Measurements from ENCODE around the gene MROH7.

The MROH7 gene

DNA sequence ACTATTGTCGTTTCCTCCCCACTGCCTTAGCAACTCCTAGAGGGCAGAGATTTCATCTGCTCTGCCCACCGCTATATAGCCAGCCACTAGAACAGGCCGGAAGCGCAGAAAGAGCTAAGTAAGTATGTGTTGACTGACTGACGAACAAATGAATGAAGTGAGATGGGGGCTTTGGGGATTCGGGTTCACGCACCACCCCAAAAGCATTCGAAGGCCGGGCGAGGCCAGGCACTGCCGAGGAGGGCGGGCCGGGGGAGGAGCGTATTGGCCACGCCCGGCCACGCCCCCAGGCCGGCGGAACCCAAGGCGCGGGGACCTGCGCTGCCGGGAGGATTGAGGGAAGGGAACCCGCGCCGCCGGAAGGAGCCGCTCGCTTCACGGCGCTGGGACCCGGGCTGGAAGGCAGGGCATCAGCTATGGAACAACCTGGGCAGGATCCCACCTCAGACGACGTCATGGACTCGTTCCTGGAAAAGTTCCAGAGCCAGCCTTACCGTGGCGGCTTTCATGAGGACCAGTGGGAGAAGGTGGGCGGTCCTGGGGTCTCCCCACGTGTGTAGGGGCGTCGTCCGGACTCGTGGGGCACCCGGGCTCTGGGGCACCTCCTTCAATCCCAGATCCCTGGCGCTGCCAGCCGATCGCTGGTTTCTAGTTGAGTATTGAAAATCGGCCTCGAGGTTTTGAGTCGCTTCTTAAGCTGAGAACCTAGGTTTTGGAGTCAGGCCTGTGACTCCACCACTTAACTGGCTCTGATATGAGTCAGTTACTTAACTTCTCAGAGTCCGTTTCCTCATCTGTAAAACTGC lies 74.1 kb downstream of the MROH7 start, which contains the start of gene TTC4 (continued):
- TF ChIP-seq, protein P1, sequence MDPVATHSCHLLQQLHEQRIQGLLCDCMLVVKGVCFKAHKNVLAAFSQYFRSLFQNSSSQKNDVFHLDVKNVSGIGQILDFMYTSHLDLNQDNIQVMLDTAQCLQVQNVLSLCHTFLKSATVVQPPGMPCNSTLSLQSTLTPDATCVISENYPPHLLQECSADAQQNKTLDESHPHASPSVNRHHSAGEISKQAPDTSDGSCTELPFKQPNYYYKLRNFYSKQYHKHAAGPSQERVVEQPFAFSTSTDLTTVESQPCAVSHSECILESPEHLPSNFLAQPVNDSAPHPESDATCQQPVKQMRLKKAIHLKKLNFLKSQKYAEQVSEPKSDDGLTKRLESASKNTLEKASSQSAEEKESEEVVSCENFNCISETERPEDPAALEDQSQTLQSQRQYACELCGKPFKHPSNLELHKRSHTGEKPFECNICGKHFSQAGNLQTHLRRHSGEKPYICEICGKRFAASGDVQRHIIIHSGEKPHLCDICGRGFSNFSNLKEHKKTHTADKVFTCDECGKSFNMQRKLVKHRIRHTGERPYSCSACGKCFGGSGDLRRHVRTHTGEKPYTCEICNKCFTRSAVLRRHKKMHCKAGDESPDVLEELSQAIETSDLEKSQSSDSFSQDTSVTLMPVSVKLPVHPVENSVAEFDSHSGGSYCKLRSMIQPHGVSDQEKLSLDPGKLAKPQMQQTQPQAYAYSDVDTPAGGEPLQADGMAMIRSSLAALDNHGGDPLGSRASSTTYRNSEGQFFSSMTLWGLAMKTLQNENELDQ (tag by site-specific recombination; IDR thresholded peaks at IDR 0.05; ENCODE audit: low read depth): no peak
- TF ChIP-seq ZNF423 (tag by site-specific recombination; IDR thresholded peaks at IDR 0.05) (no peak), SP2 (tag by site-specific recombination; IDR thresholded peaks at IDR 0.05) (peak; percentile 82), MEIS1 (CRISPR knock-in tag; IDR thresholded peaks at IDR 0.05; ENCODE audit: borderline replicate concordance) (no peak), ZNF214 (tag by site-specific recombination; IDR thresholded peaks at IDR 0.05; ENCODE audit: borderline replicate concordance) (no peak), ZNF624 (tag by site-specific recombination; IDR thresholded peaks at IDR 0.05) (no peak), ZNF701 (tag by site-specific recombination; IDR thresholded peaks at IDR 0.05) (no peak), ZNF837 (tag by site-specific recombination; IDR thresholded peaks at IDR 0.05) (no peak), HOXD13 (CRISPR knock-in tag; IDR thresholded peaks at IDR 0.05; ENCODE audit: borderline replicate concordance) (no peak), BCL11A (tag by site-specific recombination; IDR thresholded peaks at IDR 0.05; ENCODE audit: low read depth) (no peak), GLIS1 (tag by site-specific recombination; IDR thresholded peaks at IDR 0.05) (peak; percentile 21; the same call in 1 of the 2 replicates), ZNF341 (tag by site-specific recombination; IDR thresholded peaks at IDR 0.05; ENCODE audit: low read depth) (0 out of 2 replicates have a peak, but pooled peaks have one; percentile 23), ZNF292 (tag by site-specific recombination; IDR thresholded peaks at IDR 0.05; ENCODE audit: borderline replicate concordance, low read depth) (no peak), GLI4 (tag by site-specific recombination; IDR thresholded peaks at IDR 0.05) (peak; percentile 81; the same call in 1 of the 2 replicates), ZNF311 (tag by site-specific recombination; IDR thresholded peaks at IDR 0.05; ENCODE audit: borderline replicate concordance) (no peak), ZNF169 (tag by site-specific recombination; IDR thresholded peaks at IDR 0.05) (no peak), ZNF302 (tag by site-specific recombination; IDR thresholded peaks at IDR 0.05; ENCODE audit: low read depth) (no peak), ZNF335 (tag by site-specific recombination; conservative IDR thresholded peaks at IDR 0.05) (peak; percentile 80), KLF7 (tag by site-specific recombination; IDR thresholded peaks at IDR 0.05; ENCODE audit: borderline replicate concordance) (peak; percentile 98), ZNF544 (tag by site-specific recombination; IDR thresholded peaks at IDR 0.05) (no peak), ZBTB8A (tag by site-specific recombination; IDR thresholded peaks at IDR 0.05) (peak; percentile 76), ZNF146 (tag by site-specific recombination; IDR thresholded peaks at IDR 0.05) (no peak)
- TF ChIP-seq, protein P2, sequence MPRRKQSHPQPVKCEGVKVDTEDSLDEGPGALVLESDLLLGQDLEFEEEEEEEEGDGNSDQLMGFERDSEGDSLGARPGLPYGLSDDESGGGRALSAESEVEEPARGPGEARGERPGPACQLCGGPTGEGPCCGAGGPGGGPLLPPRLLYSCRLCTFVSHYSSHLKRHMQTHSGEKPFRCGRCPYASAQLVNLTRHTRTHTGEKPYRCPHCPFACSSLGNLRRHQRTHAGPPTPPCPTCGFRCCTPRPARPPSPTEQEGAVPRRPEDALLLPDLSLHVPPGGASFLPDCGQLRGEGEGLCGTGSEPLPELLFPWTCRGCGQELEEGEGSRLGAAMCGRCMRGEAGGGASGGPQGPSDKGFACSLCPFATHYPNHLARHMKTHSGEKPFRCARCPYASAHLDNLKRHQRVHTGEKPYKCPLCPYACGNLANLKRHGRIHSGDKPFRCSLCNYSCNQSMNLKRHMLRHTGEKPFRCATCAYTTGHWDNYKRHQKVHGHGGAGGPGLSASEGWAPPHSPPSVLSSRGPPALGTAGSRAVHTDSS (tag by site-specific recombination; IDR thresholded peaks at IDR 0.05): 0 out of 2 replicates have a peak, but pooled peaks have one; percentile 22
- TF ChIP-seq, protein P3, sequence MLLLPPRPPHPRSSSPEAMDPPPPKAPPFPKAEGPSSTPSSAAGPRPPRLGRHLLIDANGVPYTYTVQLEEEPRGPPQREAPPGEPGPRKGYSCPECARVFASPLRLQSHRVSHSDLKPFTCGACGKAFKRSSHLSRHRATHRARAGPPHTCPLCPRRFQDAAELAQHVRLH (tag by site-specific recombination; IDR thresholded peaks at IDR 0.05): peak; percentile 79
- TF ChIP-seq, protein P4, sequence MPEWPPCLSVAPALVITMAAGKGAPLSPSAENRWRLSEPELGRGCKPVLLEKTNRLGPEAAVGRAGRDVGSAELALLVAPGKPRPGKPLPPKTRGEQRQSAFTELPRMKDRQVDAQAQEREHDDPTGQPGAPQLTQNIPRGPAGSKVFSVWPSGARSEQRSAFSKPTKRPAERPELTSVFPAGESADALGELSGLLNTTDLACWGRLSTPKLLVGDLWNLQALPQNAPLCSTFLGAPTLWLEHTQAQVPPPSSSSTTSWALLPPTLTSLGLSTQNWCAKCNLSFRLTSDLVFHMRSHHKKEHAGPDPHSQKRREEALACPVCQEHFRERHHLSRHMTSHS (tag by site-specific recombination; IDR thresholded peaks at IDR 0.05): no peak
- TF ChIP-seq, protein P5, sequence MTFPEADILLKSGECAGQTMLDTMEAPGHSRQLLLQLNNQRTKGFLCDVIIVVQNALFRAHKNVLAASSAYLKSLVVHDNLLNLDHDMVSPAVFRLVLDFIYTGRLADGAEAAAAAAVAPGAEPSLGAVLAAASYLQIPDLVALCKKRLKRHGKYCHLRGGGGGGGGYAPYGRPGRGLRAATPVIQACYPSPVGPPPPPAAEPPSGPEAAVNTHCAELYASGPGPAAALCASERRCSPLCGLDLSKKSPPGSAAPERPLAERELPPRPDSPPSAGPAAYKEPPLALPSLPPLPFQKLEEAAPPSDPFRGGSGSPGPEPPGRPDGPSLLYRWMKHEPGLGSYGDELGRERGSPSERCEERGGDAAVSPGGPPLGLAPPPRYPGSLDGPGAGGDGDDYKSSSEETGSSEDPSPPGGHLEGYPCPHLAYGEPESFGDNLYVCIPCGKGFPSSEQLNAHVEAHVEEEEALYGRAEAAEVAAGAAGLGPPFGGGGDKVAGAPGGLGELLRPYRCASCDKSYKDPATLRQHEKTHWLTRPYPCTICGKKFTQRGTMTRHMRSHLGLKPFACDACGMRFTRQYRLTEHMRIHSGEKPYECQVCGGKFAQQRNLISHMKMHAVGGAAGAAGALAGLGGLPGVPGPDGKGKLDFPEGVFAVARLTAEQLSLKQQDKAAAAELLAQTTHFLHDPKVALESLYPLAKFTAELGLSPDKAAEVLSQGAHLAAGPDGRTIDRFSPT (tag by site-specific recombination; IDR thresholded peaks at IDR 0.05): peak; percentile 73; the same call in 1 of the 2 replicates
- TF ChIP-seq, protein P6, sequence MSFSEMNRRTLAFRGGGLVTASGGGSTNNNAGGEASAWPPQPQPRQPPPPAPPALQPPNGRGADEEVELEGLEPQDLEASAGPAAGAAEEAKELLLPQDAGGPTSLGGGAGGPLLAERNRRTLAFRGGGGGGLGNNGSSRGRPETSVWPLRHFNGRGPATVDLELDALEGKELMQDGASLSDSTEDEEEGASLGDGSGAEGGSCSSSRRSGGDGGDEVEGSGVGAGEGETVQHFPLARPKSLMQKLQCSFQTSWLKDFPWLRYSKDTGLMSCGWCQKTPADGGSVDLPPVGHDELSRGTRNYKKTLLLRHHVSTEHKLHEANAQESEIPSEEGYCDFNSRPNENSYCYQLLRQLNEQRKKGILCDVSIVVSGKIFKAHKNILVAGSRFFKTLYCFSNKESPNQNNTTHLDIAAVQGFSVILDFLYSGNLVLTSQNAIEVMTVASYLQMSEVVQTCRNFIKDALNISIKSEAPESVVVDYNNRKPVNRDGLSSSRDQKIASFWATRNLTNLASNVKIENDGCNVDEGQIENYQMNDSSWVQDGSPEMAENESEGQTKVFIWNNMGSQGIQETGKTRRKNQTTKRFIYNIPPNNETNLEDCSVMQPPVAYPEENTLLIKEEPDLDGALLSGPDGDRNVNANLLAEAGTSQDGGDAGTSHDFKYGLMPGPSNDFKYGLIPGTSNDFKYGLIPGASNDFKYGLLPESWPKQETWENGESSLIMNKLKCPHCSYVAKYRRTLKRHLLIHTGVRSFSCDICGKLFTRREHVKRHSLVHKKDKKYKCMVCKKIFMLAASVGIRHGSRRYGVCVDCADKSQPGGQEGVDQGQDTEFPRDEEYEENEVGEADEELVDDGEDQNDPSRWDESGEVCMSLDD (tag by site-specific recombination; IDR thresholded peaks at IDR 0.05): 0 out of 2 replicates have a peak, but pooled peaks have one; percentile 43
- TF ChIP-seq, protein P7, sequence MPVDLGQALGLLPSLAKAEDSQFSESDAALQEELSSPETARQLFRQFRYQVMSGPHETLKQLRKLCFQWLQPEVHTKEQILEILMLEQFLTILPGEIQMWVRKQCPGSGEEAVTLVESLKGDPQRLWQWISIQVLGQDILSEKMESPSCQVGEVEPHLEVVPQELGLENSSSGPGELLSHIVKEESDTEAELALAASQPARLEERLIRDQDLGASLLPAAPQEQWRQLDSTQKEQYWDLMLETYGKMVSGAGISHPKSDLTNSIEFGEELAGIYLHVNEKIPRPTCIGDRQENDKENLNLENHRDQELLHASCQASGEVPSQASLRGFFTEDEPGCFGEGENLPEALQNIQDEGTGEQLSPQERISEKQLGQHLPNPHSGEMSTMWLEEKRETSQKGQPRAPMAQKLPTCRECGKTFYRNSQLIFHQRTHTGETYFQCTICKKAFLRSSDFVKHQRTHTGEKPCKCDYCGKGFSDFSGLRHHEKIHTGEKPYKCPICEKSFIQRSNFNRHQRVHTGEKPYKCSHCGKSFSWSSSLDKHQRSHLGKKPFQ (tag by site-specific recombination; IDR thresholded peaks at IDR 0.05): 0 out of 2 replicates have a peak, but pooled peaks have one; percentile 13
